Endothelial cell of hepatic sinusoid (primary cell): ENCODE data around the gene PRR3.
"Not testable (repeated sequence)": the region's sequence is repeated elsewhere in the genome, so short reads cannot be mapped to it uniquely, and the experiment has no call there.

ENCODE experiments used
- in situ Hi-C: cut with HindIII; loops from 2 replicates; pipeline ENCODE4 v1.10.0; 2017; ENCODE audit warnings: low sequenced_read_pairs

The PRR3 gene

DNA sequence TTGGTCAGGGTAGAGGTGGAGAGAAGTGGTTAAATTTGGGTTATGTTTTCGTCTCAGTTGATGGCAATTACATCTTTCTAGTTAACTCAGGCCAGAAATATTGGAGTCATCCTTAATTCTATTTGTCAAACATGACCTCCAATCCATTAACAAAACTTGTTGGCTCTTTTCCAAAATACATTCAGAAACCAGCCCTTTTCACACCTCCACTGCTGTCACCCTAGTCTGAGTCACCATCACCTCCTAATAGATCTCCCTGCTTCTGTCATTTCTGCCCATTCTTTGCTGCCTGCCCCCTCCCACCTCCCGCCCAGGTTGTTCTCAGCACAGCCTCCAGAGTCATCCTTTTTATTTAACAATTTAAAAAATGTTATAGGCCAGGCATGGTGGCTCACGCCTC lies 11.2 kb downstream of the PRR3 start:
- in situ Hi-C loops = no loop called here

DNA sequence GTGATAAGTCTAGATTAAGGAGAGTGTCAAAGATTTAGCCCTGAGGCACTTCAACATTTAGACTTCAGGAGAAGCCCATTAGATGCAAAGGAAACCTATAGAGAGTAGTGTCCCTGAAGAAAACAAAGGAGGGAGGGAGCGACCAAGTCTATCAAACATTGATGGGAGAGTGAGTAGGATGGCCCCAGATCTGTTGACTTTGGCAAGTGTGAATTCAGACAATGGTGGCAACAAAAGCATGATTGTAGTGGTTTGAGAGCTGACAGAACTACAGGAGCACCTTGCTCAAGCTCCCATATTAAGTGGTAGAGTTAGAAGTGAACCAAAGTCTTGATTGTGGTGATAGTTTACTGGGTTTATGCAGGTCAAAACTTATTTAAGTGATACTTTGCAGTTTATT lies 13.2 kb downstream of the PRR3 start:
- in situ Hi-C loops = no loop called here

DNA sequence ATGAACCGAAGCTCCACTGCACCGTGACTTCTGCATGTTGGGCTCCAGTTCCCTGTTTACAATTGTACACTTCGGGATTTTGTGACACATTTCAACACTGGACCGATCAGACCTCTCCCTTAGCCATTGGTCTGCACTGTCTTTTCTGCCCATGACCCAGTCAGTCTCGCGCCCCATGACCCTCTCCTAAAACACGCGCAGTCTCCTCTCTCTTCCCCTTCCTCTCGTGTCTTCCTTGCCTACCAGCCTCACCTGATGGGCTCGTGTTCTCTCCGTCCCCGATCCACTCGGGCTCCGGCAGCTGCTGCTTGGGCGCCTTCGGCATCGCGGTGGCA lies 13.6 kb downstream of the PRR3 start:
- in situ Hi-C loops = no loop called here

DNA sequence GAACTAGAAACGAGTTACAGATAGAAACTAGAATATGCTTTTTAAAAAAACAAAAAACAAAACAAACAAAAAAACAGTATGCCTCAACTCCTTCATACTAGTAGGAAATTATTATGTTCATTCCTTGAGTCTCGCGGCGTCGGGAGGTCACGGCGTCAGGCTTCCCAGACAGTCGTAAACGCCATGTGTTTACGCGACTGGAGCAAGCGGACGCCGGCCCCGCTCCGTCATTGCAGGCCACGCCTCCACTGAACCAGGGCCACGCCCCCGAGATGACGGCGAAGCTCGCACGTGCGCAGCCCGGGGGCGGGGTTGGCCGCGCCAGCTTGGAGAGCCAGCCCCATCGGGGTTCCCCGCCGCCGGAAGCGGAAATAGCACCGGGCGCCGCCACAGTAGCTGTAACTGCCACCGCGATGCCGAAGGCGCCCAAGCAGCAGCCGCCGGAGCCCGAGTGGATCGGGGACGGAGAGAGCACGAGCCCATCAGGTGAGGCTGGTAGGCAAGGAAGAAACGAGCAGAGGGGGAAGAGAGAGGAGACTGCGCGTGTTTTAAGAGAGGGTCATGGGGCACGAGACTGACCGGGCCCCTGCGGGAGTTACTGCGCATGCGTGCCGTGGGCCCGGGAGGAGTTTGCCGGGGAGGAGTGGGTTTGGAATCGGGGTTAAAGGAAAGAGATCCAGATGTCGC lies 14.1 kb downstream of the PRR3 start, which contains the start of gene ABCF1:
Gene ABCF1, plus strand, starts transcription at position 368 of the 687 bp plus-strand sequence. Its CDS starts 46 bp downstream, at position 414.
- in situ Hi-C loops = no loop called here

DNA sequence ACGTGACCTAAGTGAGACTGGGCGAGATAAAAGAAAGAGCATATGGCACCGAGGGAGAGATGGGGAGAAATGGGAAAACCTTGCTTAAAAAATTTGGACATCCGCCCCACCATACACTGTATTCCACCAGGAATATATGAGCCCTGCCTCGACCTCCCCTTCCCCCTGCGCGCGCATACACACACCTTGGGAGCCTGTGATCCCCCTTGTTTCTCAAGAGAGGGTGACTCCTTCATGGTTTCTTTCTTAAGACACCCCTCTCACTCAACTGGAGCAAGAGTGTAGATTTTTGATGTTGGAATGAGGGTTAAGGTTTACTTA lies 14.6 kb downstream of the PRR3 start:
- in situ Hi-C loops = no loop called here

DNA sequence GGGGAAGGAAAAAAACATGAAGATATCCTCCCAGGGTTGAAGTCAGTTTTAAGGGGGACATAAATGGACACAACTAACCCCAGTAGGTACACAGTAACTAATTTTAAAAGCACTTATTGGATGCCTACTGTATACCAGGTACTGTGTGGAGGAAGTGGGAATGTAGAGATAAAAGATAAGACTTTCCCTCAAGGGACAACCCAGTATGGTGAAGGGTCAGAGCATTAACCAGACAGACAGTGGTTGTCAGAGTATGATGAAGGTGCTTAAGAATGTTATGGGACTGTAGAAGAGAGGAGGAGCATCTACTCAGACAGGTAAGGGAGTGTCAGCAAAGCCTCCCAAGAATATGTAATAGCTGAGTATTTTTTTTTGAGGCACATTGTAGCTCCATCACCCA lies 15.1 kb downstream of the PRR3 start:
- in situ Hi-C loops = no loop called here

DNA sequence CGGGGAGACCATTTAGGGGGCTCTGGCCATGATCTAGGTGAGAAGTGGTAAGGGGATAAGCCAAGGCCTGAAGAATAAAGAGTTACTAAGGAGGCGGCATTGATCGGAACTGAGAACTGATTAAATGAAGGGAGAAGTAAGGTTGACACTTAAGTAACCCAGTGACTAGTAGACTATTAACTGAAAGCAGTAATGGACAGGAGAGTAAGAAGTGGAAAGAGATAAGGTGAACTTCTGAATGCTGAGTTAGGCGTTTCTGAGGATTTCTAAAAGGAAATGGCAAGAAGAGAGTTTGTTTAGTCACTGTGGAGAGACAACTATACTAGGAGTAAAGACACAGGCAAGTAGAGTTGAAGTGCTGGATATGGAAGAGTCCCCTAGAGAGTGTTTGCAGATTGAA lies 16.0 kb downstream of the PRR3 start:
- in situ Hi-C loops = no loop called here

DNA sequence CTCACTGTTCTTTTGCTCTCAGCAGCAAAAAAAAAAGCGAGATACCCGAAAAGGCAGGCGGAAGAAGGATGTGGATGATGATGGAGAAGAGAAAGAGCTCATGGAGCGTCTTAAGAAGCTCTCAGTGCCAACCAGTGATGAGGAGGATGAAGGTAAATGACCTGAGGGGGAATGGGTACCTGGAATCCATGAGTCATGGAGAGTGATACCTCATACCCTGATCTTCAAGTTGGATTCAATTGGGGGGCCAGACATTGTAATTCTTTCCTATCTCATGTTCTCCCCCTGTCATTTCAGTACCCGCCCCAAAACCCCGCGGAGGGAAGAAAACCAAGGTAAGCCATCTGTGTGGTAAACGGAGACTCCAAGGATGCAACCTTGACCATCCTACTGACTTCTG lies 21.0 kb downstream of the PRR3 start:
- in situ Hi-C loops = no loop called here

DNA sequence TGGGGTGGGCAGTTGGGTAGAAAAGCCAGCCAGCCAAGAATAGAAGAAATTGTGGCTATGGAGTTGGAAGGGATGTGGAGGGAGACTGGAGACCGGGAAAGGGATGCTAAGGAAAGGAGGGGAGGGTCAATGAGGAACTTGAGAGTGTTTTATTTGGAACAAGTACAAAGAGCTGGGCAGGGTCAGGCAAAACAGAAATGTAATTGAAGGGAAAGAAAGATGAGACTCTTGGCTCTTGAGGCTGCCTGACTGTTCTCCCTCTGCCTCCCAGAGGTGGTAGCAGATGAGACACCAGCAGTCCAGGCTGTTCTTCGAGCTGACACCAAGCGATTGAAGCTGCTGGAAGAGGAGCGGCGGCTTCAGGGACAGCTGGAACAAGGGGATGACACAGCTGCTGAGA lies 26.8 kb downstream of the PRR3 start:
- in situ Hi-C loops = no loop called here

DNA sequence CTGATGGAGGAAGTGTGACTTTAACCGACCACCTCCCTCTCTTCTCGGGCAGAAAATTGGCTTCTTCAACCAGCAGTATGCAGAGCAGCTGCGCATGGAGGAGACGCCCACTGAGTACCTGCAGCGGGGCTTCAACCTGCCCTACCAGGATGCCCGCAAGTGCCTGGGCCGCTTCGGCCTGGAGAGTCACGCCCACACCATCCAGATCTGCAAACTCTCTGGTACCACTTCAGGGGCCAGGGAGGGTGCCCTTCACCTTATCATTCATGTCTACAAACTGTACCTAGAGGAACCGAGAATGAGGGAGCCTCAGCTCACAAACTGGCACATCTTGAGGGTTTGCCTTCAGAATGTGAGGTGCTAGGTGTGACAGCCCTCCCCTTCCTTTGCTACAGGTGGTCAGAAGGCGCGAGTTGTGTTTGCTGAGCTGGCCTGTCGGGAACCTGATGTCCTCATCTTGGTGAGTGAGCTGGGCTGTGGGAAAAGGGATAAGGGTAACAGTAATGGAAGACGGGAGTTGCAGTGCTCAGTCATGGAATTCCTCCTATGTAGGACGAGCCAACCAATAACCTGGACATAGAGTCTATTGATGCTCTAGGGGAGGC lies 32.8 kb downstream of the PRR3 start:
- in situ Hi-C loops = no loop called here

DNA sequence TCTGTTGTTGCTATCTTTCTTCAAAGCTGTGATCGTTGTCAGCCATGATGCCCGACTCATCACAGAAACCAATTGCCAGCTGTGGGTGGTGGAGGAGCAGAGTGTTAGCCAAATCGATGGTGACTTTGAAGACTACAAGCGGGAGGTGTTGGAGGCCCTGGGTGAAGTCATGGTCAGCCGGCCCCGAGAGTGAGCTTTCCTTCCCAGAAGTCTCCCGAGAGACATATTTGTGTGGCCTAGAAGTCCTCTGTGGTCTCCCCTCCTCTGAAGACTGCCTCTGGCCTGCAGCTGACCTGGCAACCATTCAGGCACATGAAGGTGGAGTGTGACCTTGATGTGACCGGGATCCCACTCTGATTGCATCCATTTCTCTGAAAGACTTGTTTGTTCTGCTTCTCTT lies 33.4 kb downstream of the PRR3 start:
- in situ Hi-C loops = no loop called here

DNA sequence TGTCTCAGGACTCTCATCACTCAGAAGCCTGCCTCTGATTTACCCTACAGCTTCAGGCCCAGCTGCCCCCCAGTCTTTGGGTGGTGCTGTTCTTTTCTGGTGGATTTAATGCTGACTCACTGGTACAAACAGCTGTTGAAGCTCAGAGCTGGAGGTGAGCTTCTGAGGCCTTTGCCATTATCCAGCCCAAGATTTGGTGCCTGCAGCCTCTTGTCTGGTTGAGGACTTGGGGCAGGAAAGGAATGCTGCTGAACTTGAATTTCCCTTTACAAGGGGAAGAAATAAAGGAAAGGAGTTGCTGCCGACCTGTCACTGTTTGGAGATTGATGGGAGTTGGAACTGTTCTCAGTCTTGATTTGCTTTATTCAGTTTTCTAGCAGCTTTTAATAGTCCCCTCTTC lies 33.9 kb downstream of the PRR3 start:
- in situ Hi-C loops = no loop called here

DNA sequence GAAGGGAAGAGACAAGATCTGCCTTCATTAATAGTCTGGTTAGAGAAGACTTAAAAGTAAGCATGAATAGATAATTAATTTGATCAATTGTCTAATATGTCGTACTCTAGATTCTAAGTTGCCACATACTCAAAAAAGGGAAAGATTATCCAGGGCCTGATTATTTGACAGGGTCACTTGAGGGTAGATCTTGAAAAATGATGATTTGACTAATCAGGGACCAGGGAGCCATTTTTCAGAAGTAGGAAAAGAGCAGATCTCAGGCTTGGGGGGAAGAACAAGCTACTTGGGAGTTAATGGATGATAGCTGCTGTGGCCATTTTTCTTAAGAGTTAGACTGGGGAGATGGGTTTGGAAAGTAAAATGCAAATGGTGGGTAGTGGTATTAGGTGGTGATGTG lies 35.2 kb downstream of the PRR3 start:
- in situ Hi-C loops = no loop called here

DNA sequence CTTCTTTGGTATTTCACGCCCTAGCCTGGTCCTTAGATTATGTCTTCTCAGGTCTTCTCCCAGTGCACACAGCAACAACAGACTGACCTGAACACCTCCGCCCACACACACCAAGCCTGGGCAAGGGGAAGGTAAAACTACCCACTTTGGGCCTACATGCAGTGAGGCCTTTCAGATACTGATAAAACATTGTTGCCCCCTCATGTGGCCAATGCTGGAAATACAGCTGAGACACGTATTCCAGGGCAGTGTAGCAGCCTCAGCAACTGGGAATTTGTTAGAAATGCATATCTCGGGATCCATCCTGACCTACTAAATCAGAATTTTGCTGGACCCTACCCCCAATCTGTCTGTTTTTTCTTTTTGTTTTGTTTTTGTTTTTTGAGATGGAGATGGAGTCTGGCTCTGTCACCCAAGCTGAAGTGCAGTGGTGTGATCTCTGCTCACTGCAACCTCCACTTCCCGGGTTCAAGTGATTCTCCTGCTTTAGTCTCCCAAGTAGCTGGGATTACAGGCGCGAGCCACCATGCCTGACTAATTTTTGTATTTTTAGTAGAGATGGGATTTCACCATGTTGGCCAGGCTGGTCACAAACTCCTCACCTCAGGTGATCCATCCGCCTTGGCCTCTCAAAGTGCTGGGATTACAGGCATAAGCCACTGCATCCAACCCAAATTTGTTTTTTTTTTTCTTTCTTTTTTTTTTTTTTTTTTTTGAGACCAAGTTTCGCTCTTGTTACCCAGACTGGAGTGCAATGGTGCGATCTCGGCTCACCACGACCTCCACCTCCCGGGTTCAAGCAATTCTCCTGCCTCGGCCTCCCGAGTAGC lies 40.4 kb downstream of the PRR3 start:
- in situ Hi-C loops = not testable (repeated sequence)

DNA sequence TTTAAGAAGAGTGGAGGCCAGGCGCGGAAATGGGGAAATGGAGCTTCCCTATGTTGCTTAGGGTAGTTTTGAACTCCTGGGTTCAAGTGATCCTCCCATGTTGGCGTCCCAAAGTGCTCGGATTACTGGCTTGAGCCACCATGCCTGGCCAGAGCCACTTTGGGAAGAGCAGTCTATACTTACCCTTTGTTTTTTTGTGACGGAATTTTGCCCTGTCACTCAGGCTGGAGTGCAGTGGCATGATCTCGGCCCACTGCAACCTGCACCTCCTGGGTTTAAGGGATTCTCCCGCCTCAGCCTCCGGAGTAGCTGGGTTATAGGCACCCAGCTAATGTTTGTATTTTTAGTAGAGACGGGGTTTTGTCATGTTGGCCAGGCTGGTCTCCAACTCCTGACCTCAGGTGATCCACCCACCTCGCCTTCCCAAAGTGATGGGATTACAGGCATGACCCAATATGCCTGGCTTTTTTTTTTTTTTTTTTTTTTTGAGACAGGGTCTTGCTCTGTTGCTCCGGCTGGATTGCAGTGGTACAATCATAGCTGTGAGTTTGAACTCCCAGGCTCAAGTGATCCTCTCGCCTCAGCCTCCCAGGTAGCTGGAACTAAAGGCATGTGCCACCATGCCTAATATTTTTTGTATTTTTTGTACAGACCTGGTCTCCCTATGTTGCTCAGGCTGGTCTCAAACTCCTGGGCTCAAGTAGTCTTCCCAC lies 42.0 kb downstream of the PRR3 start:
- in situ Hi-C loops = no loop called here

DNA sequence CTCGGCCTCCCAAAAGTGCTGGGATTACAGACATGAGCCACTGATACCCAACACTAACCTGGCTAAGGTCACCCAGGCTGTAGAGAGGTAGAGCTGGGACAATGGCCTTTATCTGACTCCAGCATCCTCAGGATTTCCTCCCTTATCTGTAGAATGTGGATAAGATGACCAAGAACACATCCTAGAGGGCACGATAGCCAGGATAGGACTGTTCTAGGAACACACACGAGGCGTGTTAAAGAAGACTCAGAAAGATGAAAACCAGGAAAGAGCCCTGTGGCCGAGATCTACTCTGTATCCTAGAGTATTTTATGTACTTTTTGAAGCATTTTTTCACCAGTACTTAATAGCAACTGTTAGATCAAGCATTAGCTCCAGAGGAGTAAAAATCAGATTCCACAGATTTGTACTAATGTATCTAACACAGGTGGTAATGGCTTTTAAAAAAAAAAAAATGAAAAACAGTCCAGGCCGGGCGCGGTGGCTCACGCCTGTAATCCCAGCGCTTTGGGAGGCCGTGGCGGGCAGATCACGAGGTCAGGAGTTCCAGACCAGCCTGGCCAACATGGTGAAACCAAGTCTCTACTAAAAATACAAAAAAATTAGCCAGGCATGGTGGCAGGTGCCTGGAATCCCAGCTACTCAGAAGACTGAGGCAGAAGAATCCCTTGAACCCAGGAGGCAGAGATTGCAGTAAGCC lies 42.7 kb downstream of the PRR3 start:
- in situ Hi-C loops = no loop called here

DNA sequence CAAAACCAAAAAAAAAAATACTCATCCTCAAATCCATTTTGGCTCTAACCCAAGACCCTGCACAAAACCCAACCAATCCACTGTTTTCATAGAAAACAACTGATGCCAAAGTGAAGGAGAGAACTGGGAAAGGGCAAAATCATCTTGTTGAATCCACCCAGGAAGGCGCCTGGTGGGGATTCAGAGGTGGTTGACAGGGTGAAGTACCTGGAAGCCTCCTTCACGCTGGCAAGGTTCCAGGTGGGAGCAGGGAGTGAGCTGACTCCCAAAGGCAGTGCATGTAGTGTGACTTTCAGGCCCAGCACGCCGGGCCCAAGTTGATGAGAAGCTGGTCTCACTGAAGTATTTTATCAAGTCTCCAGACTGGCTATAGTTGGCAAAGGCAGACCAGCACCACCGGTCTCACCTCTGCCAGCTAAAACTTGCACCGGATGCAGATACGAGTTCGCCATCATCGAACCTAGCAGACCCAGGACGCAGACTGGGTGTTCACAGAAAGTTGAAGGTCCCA lies 43.4 kb downstream of the PRR3 start:
- in situ Hi-C loops = no loop called here

DNA sequence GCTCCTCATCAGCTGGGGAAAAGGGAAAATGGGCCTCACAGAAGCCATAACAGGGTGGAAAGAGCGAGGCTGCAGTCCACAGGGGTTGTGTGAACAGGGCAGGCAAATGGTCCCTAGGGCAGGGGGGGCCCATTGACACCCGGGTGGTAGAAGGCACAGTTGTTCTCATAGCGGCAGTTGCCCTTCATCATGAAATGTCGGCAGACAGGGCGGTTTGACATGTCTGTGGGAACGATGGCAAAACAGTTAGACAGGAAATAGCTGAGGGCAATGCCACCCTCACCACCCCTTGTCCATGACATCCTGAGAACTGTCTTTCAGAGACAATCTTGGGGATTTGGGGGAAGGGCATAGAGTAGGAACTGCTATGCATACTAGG lies 44.3 kb downstream of the PRR3 start:
- in situ Hi-C loops = no loop called here

DNA sequence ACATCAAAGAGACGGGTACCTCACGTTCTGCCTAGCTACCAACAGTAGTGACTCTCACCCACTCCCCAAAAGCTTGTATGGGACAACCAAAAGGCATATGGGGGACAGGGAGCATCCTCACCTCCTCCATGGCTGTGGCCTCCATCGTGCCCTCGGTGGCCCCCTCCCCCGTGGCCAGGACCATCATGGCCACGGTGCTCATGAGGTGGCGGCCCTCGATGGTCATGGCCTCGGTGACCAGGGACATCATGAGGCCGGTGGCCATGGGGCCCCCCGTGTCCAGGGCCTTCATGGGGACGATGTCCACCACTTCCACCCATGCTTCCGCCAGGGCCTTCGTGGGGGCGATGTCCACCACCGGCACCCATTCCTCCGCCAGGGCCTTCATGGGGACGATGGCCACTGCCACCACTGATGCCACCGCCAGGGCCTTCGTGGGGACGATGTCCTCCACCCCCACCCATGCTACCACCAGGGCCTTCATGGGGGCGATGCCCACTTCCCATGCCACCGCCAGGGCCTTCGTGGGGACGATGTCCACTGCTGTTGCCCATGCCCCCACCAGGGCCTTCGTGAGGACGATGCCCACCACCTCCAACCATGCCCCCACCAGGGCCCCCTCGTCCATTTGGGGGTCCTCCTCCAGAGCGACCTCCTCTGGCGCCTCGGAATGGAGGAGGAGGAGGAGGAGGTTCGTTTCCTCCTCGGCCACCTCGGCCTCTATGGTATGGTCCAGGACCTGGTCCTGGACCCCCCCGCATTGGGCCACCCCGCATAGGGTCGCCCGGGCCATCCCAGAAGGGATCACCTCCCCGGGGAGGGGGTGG lies 44.9 kb downstream of the PRR3 start:
- in situ Hi-C loops = no loop called here

DNA sequence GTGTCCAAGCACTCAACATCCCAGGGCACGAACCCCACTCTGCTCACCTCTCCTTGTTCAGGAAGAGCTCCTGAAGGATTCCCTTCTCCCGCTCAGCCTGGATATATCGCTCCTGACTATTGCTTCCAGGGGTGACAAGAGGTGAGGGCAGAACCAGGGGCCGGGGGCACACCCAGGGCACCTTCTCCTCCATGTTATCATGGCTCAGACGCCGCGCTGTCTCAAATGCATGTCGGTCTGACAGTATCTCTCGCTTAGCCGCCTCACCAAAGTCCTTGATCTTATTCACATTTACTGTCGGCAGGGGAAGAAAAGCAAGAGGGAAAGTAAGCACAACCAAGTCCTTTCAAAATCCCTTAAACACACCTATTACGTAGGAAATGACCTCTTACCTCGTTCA lies 46.9 kb downstream of the PRR3 start:
- in situ Hi-C loops = no loop called here
